HepG2 (cell line): Measurements from ENCODE around the gene ZNF667. TPM values are rescaled to one million over a fixed set of nuclear protein-coding genes. Genes with fewer than 3 reads are reported as not detected.

Experiments used
- ATAC-seq: fragments of 200-7000 bp; cut with Tn5 transposase; 3 replicates; pipeline ENCODE4 v1.9.1; 2020; ENCODE audit warnings: mild to moderate bottlenecking, moderate library complexity
- BruUV-seq: library from RNA; stranded (reverse); fragments of 400-500 nt; replicated peaks from 2 replicates; lab custom pipeline; 2021; lab: Mats Ljungman, UMichigan
- CTCF ChIA-PET: fragments of 300-600 bp; formaldehyde crosslinking; extraction: SDS; loops from one replicate; lab custom pipeline; 2021; ENCODE audit warnings: low total read pairs, inconsistent platforms, low intra/inter-chr PET ratio; lab: Yijun Ruan, JAX
- POLR2A ChIA-PET: fragments of 350-600 bp; sonication (Branson Sonifier 250); formaldehyde crosslinking; loops from one replicate; lab custom pipeline; 2020; ENCODE audit warnings: antibody characterized with exemption, inconsistent platforms; lab: Yijun Ruan, JAX
- DNase-seq: peaks from one replicate; pipeline ENCODE4 v3.0.0-alpha.2; 2015; ENCODE audit warnings: low spot score
- FAIRE-seq: peaks from 3 replicates; lab custom pipeline; 2011; peaks lifted over from hg19 to GRCh38; lab: Jason Lieb, UNC
- H2AFZ ChIP-seq: one replicate; pipeline ENCODE4 v1.6.1; 2011; ENCODE audit warnings: low read length, inconsistent platforms
- H3K27ac ChIP-seq: fragments of 300-600 bp; 3 replicates; pipeline ENCODE4 v1.8.0; 2011; ENCODE audit warnings: mixed run types, mild to moderate bottlenecking, mixed read lengths, low read length, inconsistent platforms; ENCODE audit not compliant: insufficient read depth; ENCODE audit errors: extremely low read length
- H3K27me3 ChIP-seq, 2 experiments: fragments of 200-600 bp in 1 of 2; 2 replicates in 1 of 2; 3 replicates in 1 of 2; pipeline versions ENCODE4 v1.6.0 to v1.8.0; 2011; ENCODE audit warnings: low read length in 2 of 2, mild to moderate bottlenecking in 2 of 2, moderate library complexity in 2 of 2, inconsistent platforms in 1 of 2; ENCODE audit not compliant: insufficient read depth in 2 of 2, control insufficient read depth in 1 of 2
- H3K36me3 ChIP-seq, 2 experiments: fragments of 200-600 bp in 1 of 2; replicated peaks in 1 of 2; 2 replicates in 1 of 2; 3 replicates in 1 of 2; pipeline versions ENCODE4 v1.5.1 to v1.8.0; 2011; ENCODE audit warnings: low read length in 2 of 2, inconsistent platforms in 1 of 2; ENCODE audit not compliant: insufficient read depth in 2 of 2, control insufficient read depth in 1 of 2
- H3K4me1 ChIP-seq: 2 replicates; pipeline ENCODE4 v1.5.1; 2012; ENCODE audit warnings: low read length, inconsistent platforms; ENCODE audit not compliant: insufficient read depth
- H3K4me2 ChIP-seq: 2 replicates; pipeline ENCODE4 v1.6.0; 2011; ENCODE audit warnings: low read depth, low read length, inconsistent platforms
- H3K4me3 ChIP-seq, 3 experiments: fragments of 200-600 bp in 1 of 3; sonication (generic), shearing (Covaris generic) in 1 of 3; replicated peaks in 1 of 3; 2 replicates each; pipeline ENCODE4 v1.5.1; 2011 to 2016; ENCODE audit warnings: low read length in 3 of 3, inconsistent platforms in 2 of 3, low read depth in 2 of 3, mild to moderate bottlenecking in 2 of 3, control low read depth in 1 of 3, mixed read lengths in 1 of 3; ENCODE audit not compliant: insufficient read depth in 1 of 3
- H3K79me2 ChIP-seq: one replicate; pipeline ENCODE4 v1.6.1; 2011; ENCODE audit warnings: low read length, inconsistent platforms; ENCODE audit not compliant: insufficient read depth
- H3K9ac ChIP-seq: 2 replicates; pipeline ENCODE4 v1.6.0; 2011; ENCODE audit warnings: mild to moderate bottlenecking, low read depth, low read length, inconsistent platforms; ENCODE audit not compliant: insufficient read depth
- H3K9me3 ChIP-seq: 2 replicates; pipeline ENCODE4 v1.5.1; 2012; ENCODE audit warnings: mild to moderate bottlenecking, low read length
- H4K20me1 ChIP-seq: 2 replicates; pipeline ENCODE4 v1.6.0; 2011; ENCODE audit warnings: inconsistent platforms, mild to moderate bottlenecking, low read length, moderate library complexity; ENCODE audit not compliant: insufficient read depth
- EP300 ChIP-seq, 3 experiments: sonication (generic) in 1 of 3; formaldehyde crosslinking in 1 of 3; IDR thresholded peaks; 2 replicates each; pipeline versions ENCODE4 v1.5.1 to v1.6.1; 2011 to 2020; ENCODE audit warnings: low read depth in 2 of 3, low read length in 2 of 3, borderline replicate concordance in 1 of 3, improper control_type of control experiment in 1 of 3, mild to moderate bottlenecking in 1 of 3, missing genetic modification reagents in 1 of 3, moderate library complexity in 1 of 3
- ISL2 ChIP-seq: sonication (generic); formaldehyde crosslinking; IDR thresholded peaks from 2 replicates; pipeline ENCODE4 v1.5.0; 2020; ENCODE audit warnings: missing genetic modification reagents
- MIER3 ChIP-seq: IDR thresholded peaks from 2 replicates; pipeline ENCODE4 v1.6.1; 2016; ENCODE audit warnings: missing compliant biosample characterization, borderline replicate concordance
- NBN ChIP-seq: fragments of 450-650 bp; conservative IDR thresholded peaks from 2 replicates; pipeline ENCODE4 v1.6.1; 2017
- RCOR2 ChIP-seq: IDR thresholded peaks from 2 replicates; pipeline ENCODE4 v1.6.1; 2016; ENCODE audit warnings: missing biosample characterization, missing genetic modification reagents
- SAP130 ChIP-seq: IDR thresholded peaks from 2 replicates; pipeline ENCODE4 v1.6.1; 2016; ENCODE audit warnings: low read depth
- SMARCC2 ChIP-seq: fragments of 450-650 bp; IDR thresholded peaks from 2 replicates; pipeline ENCODE4 v1.6.1; 2017; ENCODE audit warnings: antibody characterized with exemption, mild to moderate bottlenecking
- ZKSCAN5 ChIP-seq: sonication (generic); formaldehyde crosslinking; IDR thresholded peaks from 2 replicates; pipeline ENCODE4 v1.5.1; 2020; ENCODE audit warnings: mild to moderate bottlenecking, missing genetic modification reagents
- ZMYM3 ChIP-seq: sonication (generic); formaldehyde crosslinking; IDR thresholded peaks from 2 replicates; pipeline ENCODE4 v1.5.1; 2020; ENCODE audit warnings: mild to moderate bottlenecking, missing genetic modification reagents
- ZNF746 ChIP-seq: sonication (generic); formaldehyde crosslinking; IDR thresholded peaks from 2 replicates; pipeline ENCODE4 v1.8.0; 2022; ENCODE audit warnings: mild to moderate bottlenecking, missing genetic modification reagents
- WGBS: methylation state at CpG from one replicate; pipeline ENCODE4 v1.1.6; 2017; ENCODE audit warnings: low lambda C conversion rate; 5-methylcytosine and 5-hydroxymethylcytosine counted together
- in situ Hi-C: cut with HindIII; loops from 2 replicates; pipeline ENCODE4 v1.10.0; 2017; ENCODE audit warnings: low pct_unique_long_range_greater_than_20kb; ENCODE audit not compliant: extremely low pct_ligation_motif_present
- intact Hi-C: fragments of 100-400 bp; cut with micrococcal nuclease; formaldehyde crosslinking; loops from one replicate; pipeline ENCODE4 v1.10.0; 2022; ENCODE audit not compliant: unreplicated experiment
- polyA plus RNA-seq, 8 experiments: library from polyadenylated mRNA; depleted of rRNA in 3 of 8; stranded (reverse) in 7 of 8; unstranded in 1 of 8; fragments of >200 nt; fragmentation: Illumina TruSeq in 4 of 8; extraction: Trizol in 4 of 8; gene quantifications; 2 replicates each; pipeline versions ENCODE4 v1.2.1 to v1.2.3, GENCODE V29; 2011 to 2016; ENCODE audit warnings: low read depth in 4 of 8, missing spikeins in 1 of 8, mixed read lengths in 1 of 8; ENCODE audit not compliant: insufficient read depth in 1 of 8
- total RNA-seq, 5 experiments: library from RNA; depleted of rRNA; stranded (reverse); fragments of >200 nt; fragmentation: Illumina TruSeq; extraction: Trizol; gene quantifications; 2 replicates each; pipeline ENCODE4 v1.2.3, GENCODE V29; 2016; ENCODE audit warnings: low read depth in 1 of 5
- TF ChIP-seq, protein P1 (sequence below): IDR thresholded peaks from 2 replicates; pipeline ENCODE4 v1.6.1; 2016; ENCODE audit warnings: mild to moderate bottlenecking, missing biosample characterization, missing genetic modification reagents
- TF ChIP-seq, protein P2 (sequence below): sonication (generic); formaldehyde crosslinking; IDR thresholded peaks from 2 replicates; pipeline ENCODE4 v1.4.0; 2020; ENCODE audit warnings: missing genetic modification reagents, borderline replicate concordance
- TF ChIP-seq, protein P3 (sequence below): sonication (generic); formaldehyde crosslinking; IDR thresholded peaks from 2 replicates; pipeline ENCODE4 v1.4.0; 2020; ENCODE audit warnings: low read depth, mild to moderate bottlenecking, missing genetic modification reagents
- TF ChIP-seq, protein P4 (sequence below): IDR thresholded peaks from 2 replicates; pipeline ENCODE4 v1.4.0; 2020; ENCODE audit warnings: mild to moderate bottlenecking, missing genetic modification reagents

ZNF667 gene
- total and polyA plus RNA-seq, 2 of the 13 experiments (the other 11 are each of a cell fraction or from before 2014, with no cell fraction given): not detected

DNA sequence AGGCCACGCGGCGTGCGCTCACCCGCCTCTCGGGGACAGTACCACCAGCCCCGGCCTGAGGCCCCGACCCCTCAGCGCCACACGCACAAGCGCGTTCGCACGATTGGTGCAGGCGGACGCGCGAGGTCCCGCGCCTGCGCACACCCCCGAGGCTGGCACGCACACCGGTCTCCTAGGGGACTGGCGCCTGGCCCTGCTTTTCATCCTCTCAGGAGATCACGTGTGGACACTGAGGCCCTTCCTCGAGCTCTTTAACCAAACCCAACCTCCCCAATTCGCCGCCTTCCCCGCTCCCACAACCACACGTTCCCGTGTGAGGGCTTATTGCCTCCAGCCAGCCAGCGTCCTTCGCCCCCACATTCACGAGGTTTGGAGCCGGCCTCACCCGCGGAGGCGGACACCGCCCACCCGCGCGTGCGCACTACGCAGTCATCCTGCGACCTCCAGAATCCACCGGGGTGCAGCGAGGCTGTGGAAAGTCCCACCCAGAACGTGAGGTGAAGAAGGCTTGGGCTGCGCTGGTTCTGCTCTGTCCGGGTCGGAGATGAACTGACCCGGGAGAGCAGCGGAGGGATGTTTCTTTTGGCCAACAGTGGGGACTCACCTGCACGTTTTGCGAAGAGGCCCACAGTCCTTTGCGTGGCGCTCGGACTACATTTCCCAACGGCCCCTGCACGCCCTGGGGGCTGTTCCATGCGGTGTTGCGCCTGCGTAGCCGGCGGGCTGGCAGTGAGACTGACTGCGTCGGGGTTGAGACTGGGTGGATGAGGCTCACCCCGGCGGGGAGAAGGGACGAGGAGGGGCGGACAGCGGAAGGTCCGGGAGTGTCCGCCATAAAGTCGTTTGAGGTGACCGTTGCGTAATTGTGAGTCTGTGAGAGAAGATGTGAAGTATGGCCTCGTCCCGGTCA lies 539 bp upstream of the ZNF667 start:
- H3K79me2 ChIP-seq: no peaks in the 10 kb centered on the region
- H3K9me3 ChIP-seq: peaks cover 91% of the 10 kb centered on the region
- WGBS: 58% methylated on average over 66 of the region's 80 CpGs
- intact Hi-C loops (no loop called here), in situ Hi-C loops (no loop called here)
- BruUV-seq: no TSS peak
- no peak overlapping the region for H3K4me3 ChIP-seq
- no peaks in the 10 kb centered on the region for H3K36me3 ChIP-seq
- no peaks in the 10 kb centered on the region for H3K27me3 ChIP-seq
- ATAC-seq (no peak), DNase-seq (no peak), FAIRE-seq (no peak)
- no peaks in the 10 kb centered on the region for H3K4me1 ChIP-seq
- no peaks in the 10 kb centered on the region for H4K20me1 ChIP-seq
- no peak overlapping the region for H3K9ac ChIP-seq
- ChIA-PET CTCF (no interaction called here), POLR2A (no interaction called here)
- H3K4me2 ChIP-seq: no peak overlapping the region
- H3K27ac ChIP-seq: no peak overlapping the region
- no peak overlapping the region for H2AFZ ChIP-seq
- no peak for TF ChIP-seq ZMYM3 (CRISPR knock-in tag)
- no peak for TF ChIP-seq RCOR2 (CRISPR knock-in tag)
- no peak for TF ChIP-seq MIER3 (CRISPR knock-in tag)
- no peak for TF ChIP-seq NBN
- TF ChIP-seq SMARCC2: no peak
- TF ChIP-seq ISL2: no peak
- no peak for TF ChIP-seq ZKSCAN5 (CRISPR knock-in tag)
- TF ChIP-seq SAP130 (CRISPR knock-in tag): no peak
- TF ChIP-seq, protein P1, sequence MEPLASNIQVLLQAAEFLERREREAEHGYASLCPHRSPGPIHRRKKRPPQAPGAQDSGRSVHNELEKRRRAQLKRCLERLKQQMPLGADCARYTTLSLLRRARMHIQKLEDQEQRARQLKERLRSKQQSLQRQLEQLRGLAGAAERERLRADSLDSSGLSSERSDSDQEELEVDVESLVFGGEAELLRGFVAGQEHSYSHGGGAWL (CRISPR knock-in tag): no peak
- TF ChIP-seq, protein P2, sequence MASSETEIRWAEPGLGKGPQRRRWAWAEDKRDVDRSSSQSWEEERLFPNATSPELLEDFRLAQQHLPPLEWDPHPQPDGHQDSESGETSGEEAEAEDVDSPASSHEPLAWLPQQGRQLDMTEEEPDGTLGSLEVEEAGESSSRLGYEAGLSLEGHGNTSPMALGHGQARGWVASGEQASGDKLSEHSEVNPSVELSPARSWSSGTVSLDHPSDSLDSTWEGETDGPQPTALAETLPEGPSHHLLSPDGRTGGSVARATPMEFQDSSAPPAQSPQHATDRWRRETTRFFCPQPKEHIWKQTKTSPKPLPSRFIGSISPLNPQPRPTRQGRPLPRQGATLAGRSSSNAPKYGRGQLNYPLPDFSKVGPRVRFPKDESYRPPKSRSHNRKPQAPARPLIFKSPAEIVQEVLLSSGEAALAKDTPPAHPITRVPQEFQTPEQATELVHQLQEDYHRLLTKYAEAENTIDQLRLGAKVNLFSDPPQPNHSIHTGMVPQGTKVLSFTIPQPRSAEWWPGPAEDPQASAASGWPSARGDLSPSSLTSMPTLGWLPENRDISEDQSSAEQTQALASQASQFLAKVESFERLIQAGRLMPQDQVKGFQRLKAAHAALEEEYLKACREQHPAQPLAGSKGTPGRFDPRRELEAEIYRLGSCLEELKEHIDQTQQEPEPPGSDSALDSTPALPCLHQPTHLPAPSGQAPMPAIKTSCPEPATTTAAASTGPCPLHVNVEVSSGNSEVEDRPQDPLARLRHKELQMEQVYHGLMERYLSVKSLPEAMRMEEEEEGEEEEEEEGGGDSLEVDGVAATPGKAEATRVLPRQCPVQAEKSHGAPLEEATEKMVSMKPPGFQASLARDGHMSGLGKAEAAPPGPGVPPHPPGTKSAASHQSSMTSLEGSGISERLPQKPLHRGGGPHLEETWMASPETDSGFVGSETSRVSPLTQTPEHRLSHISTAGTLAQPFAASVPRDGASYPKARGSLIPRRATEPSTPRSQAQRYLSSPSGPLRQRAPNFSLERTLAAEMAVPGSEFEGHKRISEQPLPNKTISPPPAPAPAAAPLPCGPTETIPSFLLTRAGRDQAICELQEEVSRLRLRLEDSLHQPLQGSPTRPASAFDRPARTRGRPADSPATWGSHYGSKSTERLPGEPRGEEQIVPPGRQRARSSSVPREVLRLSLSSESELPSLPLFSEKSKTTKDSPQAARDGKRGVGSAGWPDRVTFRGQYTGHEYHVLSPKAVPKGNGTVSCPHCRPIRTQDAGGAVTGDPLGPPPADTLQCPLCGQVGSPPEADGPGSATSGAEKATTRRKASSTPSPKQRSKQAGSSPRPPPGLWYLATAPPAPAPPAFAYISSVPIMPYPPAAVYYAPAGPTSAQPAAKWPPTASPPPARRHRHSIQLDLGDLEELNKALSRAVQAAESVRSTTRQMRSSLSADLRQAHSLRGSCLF (CRISPR knock-in tag): no peak
- no peak for TF ChIP-seq ZNF746 (CRISPR knock-in tag)
- no peak for TF ChIP-seq EP300 (IDR thresholded peaks at IDR 0.05; ENCODE audit: low read depth in 2 of 2, low read length in 2 of 2)
- no peak for TF ChIP-seq EP300 (CRISPR knock-in tag; IDR thresholded peaks at IDR 0.05; ENCODE audit: borderline replicate concordance)
- TF ChIP-seq, protein P3, sequence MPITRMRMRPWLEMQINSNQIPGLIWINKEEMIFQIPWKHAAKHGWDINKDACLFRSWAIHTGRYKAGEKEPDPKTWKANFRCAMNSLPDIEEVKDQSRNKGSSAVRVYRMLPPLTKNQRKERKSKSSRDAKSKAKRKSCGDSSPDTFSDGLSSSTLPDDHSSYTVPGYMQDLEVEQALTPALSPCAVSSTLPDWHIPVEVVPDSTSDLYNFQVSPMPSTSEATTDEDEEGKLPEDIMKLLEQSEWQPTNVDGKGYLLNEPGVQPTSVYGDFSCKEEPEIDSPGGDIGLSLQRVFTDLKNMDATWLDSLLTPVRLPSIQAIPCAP (CRISPR knock-in tag): no peak
- TF ChIP-seq, protein P4, sequence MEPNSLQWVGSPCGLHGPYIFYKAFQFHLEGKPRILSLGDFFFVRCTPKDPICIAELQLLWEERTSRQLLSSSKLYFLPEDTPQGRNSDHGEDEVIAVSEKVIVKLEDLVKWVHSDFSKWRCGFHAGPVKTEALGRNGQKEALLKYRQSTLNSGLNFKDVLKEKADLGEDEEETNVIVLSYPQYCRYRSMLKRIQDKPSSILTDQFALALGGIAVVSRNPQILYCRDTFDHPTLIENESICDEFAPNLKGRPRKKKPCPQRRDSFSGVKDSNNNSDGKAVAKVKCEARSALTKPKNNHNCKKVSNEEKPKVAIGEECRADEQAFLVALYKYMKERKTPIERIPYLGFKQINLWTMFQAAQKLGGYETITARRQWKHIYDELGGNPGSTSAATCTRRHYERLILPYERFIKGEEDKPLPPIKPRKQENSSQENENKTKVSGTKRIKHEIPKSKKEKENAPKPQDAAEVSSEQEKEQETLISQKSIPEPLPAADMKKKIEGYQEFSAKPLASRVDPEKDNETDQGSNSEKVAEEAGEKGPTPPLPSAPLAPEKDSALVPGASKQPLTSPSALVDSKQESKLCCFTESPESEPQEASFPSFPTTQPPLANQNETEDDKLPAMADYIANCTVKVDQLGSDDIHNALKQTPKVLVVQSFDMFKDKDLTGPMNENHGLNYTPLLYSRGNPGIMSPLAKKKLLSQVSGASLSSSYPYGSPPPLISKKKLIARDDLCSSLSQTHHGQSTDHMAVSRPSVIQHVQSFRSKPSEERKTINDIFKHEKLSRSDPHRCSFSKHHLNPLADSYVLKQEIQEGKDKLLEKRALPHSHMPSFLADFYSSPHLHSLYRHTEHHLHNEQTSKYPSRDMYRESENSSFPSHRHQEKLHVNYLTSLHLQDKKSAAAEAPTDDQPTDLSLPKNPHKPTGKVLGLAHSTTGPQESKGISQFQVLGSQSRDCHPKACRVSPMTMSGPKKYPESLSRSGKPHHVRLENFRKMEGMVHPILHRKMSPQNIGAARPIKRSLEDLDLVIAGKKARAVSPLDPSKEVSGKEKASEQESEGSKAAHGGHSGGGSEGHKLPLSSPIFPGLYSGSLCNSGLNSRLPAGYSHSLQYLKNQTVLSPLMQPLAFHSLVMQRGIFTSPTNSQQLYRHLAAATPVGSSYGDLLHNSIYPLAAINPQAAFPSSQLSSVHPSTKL (CRISPR knock-in tag): no peak
